HG02852 (cell line): ENCODE data around the gene CNIH1.
A peak's percentile ranks its signal among the peaks of the same experiment; 100 is the strongest.
"Not testable (repeated sequence)": the region's sequence is repeated elsewhere in the genome, so short reads cannot be mapped to it uniquely, and the experiment has no call there.

Experiments
- ATAC-seq: cut with Tn5 transposase; IDR thresholded peaks from one replicate; pipeline ENCODE4 v1.9.1; 2021; ENCODE audit warnings: mild to moderate bottlenecking, moderate library complexity; ENCODE audit not compliant: unreplicated experiment

The CNIH1 gene

DNA sequence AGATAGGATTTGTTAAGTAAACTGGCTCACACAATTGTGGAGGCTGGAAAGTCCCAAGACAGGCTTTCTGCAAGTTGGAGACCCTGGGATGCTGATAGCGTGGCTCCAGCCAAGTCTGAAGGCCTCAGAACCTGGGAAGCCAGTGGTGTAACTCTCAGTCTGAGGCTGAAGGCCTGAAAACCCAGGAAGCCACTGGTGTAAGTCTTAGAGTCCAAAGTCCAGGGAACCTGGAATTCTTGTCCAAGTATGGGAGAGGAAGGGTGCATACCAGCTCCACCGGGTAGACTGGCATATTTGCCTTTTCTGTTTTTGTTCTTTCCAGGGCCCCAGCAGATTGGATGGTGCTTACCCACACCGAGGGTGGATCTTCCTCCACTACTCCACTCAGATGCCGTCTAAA, 29.5 kb upstream of the CNIH1 start:
- ATAC-seq = no peak

DNA sequence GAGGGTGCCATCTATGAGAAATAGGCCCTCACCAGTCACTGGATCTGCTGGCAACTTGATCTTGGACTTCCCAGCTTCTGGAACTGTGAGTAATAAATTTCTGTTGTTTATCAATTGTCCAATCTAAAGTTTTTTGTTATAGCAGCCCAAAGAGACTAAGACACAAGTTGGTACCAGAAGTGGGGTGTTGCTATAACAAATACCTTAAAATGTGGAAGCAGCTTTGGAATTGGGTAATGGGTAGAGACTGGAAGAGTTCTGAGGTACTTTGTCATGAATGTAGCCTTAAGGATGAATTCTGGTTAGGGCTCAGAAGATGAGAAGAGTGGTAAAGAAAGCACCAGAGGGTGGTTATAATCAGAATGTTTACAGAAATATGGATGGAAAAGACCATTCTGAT, 26.1 kb upstream of the CNIH1 start:
- no peak for ATAC-seq

DNA sequence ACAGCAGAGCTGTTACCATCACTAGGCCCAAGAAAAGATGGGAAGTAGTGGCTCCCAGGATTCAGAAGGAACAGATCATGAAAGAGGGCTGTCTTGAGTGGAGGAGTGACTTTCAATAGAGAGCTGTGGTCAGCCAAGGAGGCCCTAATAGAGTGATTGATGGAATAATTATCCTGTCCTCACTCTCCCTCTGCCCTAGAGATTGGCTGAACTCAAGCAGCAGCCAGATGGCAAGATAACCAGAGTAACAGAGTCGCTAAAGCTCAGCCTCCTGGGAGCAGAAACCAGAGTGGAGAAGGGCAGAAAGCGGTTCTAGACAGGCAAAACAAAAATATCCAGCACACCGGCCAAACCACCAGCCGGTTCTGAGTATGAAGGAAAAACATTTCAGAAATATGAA, 24.5 kb upstream of the CNIH1 start:
- no peak for ATAC-seq

DNA sequence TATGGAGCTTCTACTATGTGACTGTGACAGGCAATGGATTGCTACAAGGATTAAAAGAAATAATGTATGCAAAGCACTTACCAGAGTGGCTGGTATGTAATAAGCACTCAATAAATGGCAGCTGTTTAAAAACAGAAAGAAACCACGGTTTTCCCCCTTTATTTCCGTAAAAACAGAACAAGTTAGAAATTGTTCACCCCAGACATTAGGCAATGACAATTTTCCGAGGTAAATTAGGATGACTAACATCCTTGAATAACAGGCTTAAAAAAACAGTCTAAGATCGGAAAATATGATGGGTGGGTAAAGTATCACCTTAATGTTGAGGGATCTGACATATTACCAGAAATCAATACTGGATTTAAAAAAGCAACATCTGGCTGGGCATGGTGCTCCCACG, 20.9 kb upstream of the CNIH1 start:
- no peak for ATAC-seq

DNA sequence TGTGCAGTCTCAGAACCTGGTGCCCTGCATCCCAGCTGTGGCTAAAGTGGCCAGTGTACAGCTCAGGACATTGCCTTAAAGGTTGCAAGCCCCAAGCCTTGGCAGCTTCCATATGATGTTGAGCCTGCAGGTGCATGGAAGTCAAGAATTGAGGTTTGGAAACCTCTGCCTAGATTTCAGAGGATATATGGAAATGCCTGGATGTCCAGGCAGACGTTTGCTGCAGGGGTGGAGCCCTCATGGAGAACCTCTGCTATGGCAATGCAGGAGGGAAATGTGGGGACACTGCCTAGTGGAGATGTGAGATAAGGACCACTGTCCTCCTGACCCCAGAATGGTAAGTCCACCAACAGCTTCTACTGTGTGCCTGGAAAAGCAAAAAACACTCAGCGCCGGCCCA, 17.9 kb upstream of the CNIH1 start:
- ATAC-seq = no peak

DNA sequence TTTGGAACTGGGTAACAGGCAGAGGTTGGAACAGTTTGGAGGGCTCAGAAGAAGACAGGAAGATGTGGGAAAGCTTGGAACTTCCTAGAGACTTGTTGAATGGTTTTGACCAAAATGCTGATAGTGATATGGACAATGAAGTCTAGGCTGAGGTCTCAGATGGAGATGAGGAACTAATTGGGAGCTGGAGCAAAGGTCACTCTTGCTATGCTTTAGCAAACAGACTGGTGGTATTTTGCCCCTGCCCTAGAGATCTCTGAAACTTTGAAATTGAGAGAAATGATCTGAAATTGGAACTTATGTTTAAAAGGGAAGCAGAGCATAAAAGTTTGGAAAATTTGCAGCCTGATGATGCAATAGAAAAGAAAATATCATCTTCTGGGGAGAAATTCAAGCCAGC, 17.4 kb upstream of the CNIH1 start:
- not testable (repeated sequence) for ATAC-seq

DNA sequence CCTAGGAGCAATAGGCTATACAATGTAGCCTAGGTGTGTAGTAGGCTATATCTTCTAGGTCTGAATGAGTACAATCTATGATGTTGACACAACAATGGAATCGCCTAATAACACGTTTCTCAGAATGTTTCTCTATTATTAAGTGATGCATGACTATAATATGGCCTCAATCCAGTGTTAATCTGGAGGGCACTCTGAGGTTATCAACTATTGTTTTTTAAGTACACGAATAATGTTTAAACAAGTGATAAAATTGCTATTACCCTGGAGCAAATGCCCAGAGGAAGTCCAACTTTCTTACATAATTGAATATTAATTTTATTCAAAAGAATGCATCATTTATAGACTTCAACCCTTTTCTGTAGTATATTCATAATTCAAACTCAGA, 16.4 kb upstream of the CNIH1 start:
- no peak for ATAC-seq

DNA sequence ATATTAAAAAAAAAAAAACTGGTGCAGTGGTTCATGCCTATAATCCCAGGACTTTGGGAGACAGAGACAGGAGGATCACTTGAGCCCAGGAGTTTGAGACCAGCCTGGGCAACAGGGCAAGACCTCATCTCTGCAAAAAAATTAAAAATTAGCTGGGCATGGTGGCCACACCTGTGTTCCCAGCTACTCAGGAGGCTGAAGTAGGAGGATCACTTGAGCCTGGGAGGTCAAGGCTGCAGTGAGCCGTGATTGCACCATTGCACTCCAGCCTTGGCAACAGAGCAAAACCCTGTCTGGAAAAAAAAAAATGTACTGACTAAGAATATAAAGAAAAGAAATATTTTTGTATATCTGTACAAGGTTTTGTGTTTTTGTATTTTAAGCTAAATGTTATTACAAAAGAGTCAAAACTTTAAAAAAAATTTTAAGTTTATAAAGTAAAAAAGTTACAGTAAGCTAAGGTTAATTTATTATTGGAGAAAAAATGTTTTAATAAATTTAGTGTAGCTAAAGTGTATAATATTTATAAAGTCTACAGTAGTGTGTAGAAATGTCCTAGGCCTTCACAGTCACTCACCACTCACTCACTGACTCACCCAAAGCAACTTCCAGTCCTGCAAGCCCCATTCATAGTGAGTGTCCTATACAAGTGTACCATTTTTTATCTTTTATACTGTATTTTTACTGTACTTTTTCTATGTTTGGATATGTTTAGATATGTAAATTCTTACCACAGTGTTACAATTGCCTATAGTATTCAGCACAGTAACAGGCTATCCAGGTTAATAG, 15.8 kb upstream of the CNIH1 start:
- not testable (repeated sequence) for ATAC-seq

DNA sequence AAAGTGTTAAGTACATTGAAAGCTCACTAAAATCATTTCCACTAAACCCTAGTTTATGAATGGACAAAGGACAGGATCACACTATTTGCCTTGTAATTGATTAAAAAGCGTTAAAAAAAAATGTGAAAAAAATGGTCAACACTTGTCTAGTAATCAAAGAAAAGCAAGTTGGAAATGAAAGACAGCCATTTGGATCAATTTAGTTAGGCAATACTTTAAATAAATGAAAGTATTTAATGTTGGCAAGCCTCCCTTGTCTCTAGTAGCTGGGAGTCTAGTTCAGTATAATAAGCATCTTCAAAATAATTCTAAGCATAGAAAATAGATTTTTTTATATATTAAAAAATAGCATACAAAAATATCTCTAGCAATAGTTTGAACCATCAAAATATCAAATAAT, 14.2 kb upstream of the CNIH1 start:
- no peak for ATAC-seq

DNA sequence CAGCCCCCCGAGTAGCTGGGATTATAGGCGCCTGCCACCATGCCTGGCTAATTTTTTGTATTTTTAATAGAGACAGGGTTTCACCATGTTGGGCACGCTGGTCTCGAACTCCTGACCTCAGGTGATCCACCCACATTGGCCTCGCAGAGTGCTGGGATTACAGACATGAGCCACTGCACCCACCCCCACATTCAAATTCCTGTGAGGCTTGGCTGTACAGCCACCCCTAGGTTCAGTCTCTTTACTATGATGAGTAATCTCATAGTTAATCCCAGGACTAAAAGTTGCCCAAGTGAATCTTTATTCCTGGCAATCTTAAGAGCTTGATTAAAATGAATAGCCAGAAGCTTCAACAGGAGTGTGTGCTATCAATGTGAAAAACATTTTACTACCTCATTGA, 12.8 kb upstream of the CNIH1 start:
- ATAC-seq = not testable (repeated sequence)

DNA sequence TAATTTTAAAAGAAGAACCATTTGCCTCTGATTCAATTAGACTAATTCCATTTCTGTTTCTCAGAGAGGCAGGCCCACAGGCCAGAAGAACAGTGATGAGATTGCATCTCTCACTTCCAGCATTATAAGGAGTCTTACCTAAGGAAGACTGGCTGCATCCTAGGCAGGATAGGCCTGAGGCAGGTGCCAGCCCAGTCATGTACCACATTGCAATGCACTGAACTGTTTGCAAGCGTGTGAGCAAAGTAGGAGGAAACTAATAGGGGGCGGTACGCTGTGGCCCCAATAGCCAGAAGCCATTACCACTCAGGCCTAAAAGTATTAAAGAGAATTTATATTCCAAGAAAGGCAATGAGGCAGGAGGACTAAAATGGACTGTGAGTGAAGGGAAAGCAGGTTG, 12.1 kb upstream of the CNIH1 start:
- ATAC-seq = no peak

DNA sequence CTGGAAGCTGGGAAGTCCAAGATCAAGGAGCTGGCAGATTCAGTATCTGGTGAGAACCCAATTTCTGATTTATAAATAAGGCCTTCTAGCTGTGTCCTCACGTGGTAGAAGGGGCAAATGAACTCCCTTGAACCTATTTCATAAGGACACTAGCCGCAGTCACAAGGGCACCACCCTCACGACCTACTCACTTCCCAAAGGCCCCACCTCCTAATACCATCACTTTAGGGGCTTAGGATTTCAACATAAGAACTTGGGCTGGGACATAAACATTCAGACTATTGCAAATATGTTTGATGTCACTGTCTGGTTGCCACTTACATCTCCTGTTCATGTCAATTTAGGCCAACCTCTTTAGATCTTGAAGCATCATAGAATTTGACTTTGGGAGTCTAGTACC, 10.8 kb upstream of the CNIH1 start:
- ATAC-seq = no peak

DNA sequence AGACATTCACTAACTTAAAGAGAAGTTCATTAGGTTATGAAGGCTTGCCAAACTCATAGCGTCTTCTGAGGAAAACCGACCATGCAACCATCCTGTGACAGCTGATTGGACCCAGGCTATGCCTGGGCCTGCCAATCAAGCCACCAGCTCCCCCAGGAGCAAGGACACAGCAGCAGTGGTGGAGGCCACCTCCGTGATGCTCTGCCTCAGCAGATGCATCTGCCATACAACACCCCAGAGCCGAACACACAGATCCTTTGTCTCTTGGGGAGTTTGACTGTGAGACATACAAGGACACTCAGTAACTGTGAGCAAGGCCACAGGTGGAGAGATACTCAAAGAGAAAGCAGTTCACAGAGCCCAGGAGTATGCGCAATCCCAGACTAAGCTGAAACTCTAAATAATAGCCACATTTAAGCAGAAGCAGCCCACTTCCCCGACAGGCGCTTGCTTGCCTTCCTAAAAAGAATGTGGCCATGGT, 10.0 kb upstream of the CNIH1 start:
- ATAC-seq = no peak

DNA sequence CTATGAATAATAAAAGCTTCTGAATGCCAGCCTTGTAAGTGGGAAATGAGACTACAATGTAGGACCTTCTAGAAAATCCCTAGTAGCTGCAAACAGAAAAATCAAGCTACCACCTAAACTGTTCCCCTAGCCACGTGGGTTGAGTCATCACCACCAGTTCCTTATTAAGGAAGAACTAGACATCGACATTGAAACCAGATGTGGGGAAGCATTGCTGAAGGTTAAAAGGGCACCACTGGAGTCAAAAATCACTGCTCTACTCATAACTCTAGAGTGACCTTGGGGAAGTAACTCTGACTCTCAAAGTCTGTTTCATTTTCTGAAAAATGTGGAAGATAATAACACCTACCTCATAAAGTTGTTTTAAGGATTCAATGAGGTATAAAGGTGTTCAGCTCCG, 9.4 kb upstream of the CNIH1 start:
- peak; percentile 77 for ATAC-seq

DNA sequence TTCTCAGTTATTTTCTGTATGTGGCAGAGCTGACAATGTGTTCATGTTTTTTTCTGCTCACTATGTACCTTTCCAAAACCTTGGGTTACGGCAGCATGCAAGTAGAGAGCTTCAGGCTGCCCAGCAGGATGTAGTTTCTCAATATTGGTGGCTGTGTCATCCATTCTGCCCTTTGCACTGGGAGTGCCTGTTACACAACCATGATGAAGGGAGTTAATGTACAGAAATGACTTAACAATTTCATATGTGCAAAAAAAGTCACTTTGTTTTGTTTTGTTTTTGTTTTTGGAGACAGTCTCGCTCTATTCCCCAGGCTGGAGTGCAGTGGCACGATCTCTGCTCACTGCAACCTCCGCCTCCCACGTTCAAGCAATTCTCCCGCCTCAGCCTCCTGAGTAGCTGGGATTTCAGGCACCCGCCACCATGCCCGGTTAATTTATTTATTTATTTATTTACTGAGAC, 6.1 kb upstream of the CNIH1 start:
- ATAC-seq = no peak

DNA sequence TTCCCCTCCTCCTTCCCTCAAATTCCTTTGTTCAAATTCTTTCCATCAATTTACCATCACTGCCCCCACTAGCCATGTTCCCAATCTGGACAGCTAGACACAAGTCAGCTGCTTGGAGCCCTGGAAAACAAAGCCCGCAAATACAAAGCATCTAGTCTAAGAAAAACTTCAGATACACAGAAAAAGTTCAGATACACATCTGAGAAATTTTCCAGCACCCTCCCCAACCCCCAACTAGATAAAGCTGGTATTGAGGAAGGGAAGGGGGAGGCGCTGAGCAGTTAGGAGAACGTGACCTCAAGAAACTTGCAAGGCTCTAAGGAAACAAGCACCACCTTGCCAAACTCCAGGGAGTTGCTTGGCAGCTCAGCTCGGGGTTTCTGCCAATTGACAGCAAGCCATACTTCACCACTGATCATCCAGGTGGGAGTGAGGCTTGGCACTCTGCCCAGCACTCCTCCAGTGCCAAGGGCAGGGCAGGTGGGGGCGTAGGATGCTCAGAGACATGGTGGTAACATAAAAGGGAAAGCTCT, 5.1 kb upstream of the CNIH1 start:
- ATAC-seq = no peak

DNA sequence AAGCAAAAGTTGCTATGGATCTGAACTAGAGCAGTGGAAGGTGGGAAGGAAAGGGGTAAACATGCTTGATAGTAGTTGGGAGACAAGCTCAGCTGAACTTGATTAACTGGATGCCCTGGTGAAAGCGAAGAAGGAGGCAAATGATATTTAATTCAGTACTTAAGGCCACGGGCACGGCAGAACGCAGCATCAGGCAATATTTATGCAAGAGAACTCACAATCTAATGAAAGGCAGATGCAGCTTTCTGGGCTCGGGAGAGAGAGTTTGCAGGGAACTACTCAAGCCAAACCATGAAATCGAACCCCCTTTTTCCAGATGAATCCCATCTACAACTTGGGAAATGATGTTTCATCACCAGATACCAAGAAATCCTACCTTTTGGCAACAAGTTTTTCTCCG, 3.5 kb upstream of the CNIH1 start:
- ATAC-seq = no peak

DNA sequence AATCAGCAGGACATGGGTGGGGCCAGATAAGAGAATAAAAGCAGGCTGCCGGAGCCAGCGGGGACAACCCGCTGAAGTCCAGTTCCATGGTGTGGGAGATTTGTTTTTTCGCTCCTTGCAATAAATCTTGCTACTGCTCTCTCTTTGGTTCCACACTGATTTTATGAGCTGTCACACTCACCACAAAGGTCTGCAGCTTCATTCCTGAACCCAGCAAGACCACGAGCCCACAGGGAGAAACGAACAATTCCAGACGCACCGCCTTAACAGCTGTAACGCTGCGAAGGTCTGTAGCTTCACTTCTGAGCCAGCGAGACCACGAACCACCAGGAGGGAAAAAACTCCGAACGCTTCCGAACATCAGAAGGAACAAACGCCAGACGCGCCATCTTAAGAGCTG, 2.8 kb upstream of the CNIH1 start:
- ATAC-seq = no peak

DNA sequence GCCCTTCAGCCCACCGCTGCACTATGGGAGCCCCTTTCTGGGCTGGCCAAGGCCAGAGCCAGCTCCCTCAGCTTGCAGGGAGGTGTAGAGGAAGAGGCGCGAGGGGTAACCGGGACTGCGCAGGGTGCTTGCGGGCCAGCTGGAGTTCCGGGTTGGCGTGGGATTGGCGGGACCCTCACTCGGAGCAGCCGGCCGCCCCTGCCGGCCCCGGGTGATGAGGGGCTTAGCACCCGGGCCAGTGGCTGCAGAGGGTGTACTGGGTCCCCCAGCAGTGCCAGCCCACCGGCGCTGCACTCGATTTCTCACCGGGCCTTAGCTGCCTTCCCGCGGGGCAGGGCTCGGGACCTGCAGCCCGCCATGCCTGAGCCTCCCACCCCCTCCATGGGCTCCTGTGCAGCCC, 1.8 kb upstream of the CNIH1 start:
- ATAC-seq = not testable (repeated sequence)

DNA sequence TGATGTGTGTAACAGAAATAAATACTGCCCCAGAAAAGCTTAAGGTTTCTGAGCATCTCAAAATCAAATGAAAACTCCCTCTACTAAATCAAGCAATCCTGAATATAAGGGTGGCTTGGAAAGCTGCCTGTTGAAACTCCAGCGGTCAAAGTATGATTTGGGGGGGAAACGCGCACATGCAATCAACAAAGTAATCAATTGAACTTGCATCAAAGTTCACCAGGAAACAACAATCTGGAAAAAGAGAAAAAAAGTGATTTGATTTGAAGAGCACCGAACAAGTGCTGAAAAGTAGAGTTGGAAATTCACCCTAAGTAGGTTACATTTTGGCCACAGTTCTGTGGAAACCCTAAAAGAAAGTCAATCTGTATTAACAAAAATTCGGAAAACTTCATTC, 700 bp downstream of the CNIH1 start:
- no peak for ATAC-seq

DNA sequence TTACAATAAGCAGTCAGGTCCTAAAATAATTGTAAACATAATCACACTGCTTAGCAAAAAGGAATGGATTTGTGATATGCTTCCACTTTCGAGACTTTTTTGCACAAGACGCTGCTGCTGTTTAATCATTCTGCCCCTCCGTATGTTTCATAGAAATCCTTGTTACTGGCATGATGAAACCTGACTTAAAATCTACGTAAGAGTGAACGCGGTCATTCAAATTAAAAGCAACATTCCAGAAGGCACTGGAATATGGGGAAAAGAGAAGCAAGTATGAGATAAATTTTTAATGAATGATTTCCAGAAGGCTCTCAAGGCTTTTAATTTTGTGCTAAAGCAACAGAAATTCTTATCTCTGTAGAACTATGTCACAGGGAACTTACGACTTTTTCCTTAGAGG, 1.1 kb downstream of the CNIH1 start:
- ATAC-seq = no peak

DNA sequence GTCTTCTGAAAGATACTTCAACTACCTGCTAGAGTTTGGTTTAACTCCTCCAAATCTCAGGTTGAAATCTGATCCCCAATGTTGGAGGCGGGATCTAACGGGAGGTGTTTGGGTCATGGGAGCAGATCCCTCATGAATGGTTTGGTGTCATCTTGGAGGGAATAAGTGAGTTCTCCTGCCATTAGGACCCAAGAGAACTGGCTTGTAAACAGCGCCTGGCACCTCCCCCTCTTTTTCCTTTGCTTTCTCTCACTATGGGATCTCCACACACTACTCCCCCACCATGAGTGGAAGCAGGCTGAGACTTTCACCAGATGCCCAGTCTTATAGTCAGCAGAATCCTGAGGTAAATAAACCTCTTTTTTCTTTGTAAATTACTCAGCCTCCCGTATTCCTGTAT, 2.5 kb downstream of the CNIH1 start:
- ATAC-seq = no peak

DNA sequence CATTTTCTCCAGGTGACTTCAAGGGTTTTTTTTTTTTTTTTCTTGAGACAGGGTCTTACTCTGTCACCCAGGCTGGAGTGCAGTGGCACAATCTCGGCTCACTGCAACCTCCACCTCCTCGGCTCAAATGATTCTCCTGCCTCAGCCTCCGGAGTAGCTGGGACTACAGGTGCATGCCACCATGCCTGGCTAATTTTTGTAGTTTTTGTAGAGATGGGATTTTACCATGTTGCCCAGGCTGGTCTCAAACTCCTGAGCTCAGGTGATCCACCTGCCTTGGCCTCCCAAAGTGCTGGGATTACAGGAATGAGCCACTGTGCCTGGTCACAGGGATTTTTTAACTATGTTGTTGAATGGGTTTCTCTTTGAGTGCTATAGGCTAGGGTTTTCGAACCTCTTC, 3.2 kb downstream of the CNIH1 start:
- ATAC-seq = not testable (repeated sequence)
